H9 (cell line): ENCODE measurements around the gene C21orf58. TPM values are rescaled to one million over a fixed set of nuclear protein-coding genes. Genes with fewer than 3 reads are reported as not detected.

Source experiments
- DNase-seq: peaks from one replicate; pipeline ENCODE4 v3.0.0-alpha.2; 2017
- H2AFZ ChIP-seq: one replicate; pipeline ENCODE4 v1.6.1; 2013; ENCODE audit warnings: mild to moderate bottlenecking, low read length, control low read depth, moderate library complexity
- H2AK5ac ChIP-seq: 2 replicates; pipeline ENCODE4 v1.6.1; 2013; ENCODE audit warnings: low read length, control low read depth, mixed read lengths; ENCODE audit not compliant: insufficient read length
- H2BK120ac ChIP-seq: one replicate; pipeline ENCODE4 v1.6.1; 2013; ENCODE audit warnings: low read depth, mild to moderate bottlenecking, low read length, control low read depth, inconsistent platforms; ENCODE audit not compliant: poor library complexity, severe bottlenecking
- H2BK12ac ChIP-seq: 2 replicates; pipeline ENCODE4 v1.6.1; 2013; ENCODE audit warnings: low read length, control low read depth, mixed read lengths, low read depth; ENCODE audit not compliant: insufficient read length
- H2BK15ac ChIP-seq: 2 replicates; pipeline ENCODE4 v1.6.1; 2013; ENCODE audit warnings: low read depth, low read length, control low read depth
- H2BK20ac ChIP-seq: one replicate; pipeline ENCODE4 v1.6.1; 2013; ENCODE audit warnings: low read depth, mild to moderate bottlenecking, low read length, control low read depth, inconsistent platforms; ENCODE audit not compliant: poor library complexity, severe bottlenecking
- H2BK5ac ChIP-seq: 2 replicates; pipeline ENCODE4 v1.6.1; 2013; ENCODE audit warnings: low read length, control low read depth, mixed read lengths; ENCODE audit not compliant: insufficient read length
- H3K14ac ChIP-seq: 2 replicates; pipeline ENCODE4 v1.6.1; 2013; ENCODE audit warnings: low read length, control low read depth; ENCODE audit not compliant: insufficient read depth
- H3K18ac ChIP-seq: 2 replicates; pipeline ENCODE4 v1.6.1; 2013; ENCODE audit warnings: low read depth, mild to moderate bottlenecking, mixed read lengths, low read length, control low read depth; ENCODE audit not compliant: insufficient read length
- H3K23ac ChIP-seq: 2 replicates; pipeline ENCODE4 v1.6.1; 2013; ENCODE audit warnings: low read length, control low read depth, mixed read lengths, low read depth; ENCODE audit not compliant: insufficient read length
- H3K23me2 ChIP-seq: 2 replicates; pipeline ENCODE4 v1.6.1; 2013; ENCODE audit warnings: low read depth, mild to moderate bottlenecking, mixed read lengths, low read length, control low read depth; ENCODE audit not compliant: insufficient read length, poor library complexity, severe bottlenecking
- H3K27ac ChIP-seq: 2 replicates; pipeline ENCODE4 v1.5.1; 2013; ENCODE audit warnings: low read length, control low read depth, mixed read lengths, low read depth; ENCODE audit not compliant: insufficient read length
- H3K27me3 ChIP-seq: 2 replicates; pipeline ENCODE4 v1.6.1; 2013; ENCODE audit warnings: low read length, control low read depth, inconsistent platforms; ENCODE audit not compliant: insufficient read depth
- H3K4ac ChIP-seq: 2 replicates; pipeline ENCODE4 v1.6.1; 2013; ENCODE audit warnings: low read depth, mild to moderate bottlenecking, control low read depth, inconsistent platforms, low read length, moderate library complexity
- H3K4me1 ChIP-seq: 2 replicates; pipeline ENCODE4 v1.6.1; 2013; ENCODE audit warnings: low read length, control low read depth, inconsistent platforms; ENCODE audit not compliant: insufficient read depth
- H3K4me2 ChIP-seq: 2 replicates; pipeline ENCODE4 v1.6.1; 2013; ENCODE audit warnings: low read length, control low read depth, mixed read lengths; ENCODE audit not compliant: insufficient read length, insufficient read depth
- H3K56ac ChIP-seq: 2 replicates; pipeline ENCODE4 v1.6.1; 2013; ENCODE audit warnings: low read depth, mild to moderate bottlenecking, mixed read lengths, low read length, control low read depth; ENCODE audit not compliant: insufficient read length
- H3K79me1 ChIP-seq: 2 replicates; pipeline ENCODE4 v1.6.1; 2013; ENCODE audit warnings: low read depth, mild to moderate bottlenecking, moderate library complexity, low read length, control low read depth, inconsistent platforms; ENCODE audit not compliant: insufficient read depth, poor library complexity, severe bottlenecking
- H3K79me2 ChIP-seq: 2 replicates; pipeline ENCODE4 v1.6.1; 2013; ENCODE audit warnings: low read length, control low read depth, inconsistent platforms; ENCODE audit not compliant: insufficient read depth
- H3K9ac ChIP-seq: 2 replicates; pipeline ENCODE4 v1.6.1; 2013; ENCODE audit warnings: low read length, control low read depth, mixed read lengths; ENCODE audit not compliant: insufficient read length; ENCODE audit errors: extremely low read depth
- H3K9me3 ChIP-seq: one replicate; pipeline ENCODE4 v1.6.1; 2013; ENCODE audit warnings: low read depth, low read length, inconsistent platforms; ENCODE audit not compliant: control insufficient read depth
- H3T11ph ChIP-seq: one replicate; pipeline ENCODE4 v1.6.1; 2013; ENCODE audit warnings: mild to moderate bottlenecking, low read length, control low read depth, inconsistent platforms
- H4K20me1 ChIP-seq: one replicate; pipeline ENCODE4 v1.6.1; 2013; ENCODE audit not compliant: control insufficient read depth, insufficient read length, insufficient read depth
- H4K5ac ChIP-seq: 2 replicates; pipeline ENCODE4 v1.6.1; 2013; ENCODE audit warnings: low read depth, mild to moderate bottlenecking, mixed read lengths, low read length, control low read depth; ENCODE audit not compliant: insufficient read length
- H4K8ac ChIP-seq: replicated peaks from 2 replicates; pipeline ENCODE4 v1.6.1; 2013; ENCODE audit warnings: low read length, control low read depth, mixed read lengths, low read depth; ENCODE audit not compliant: insufficient read length
- H4K91ac ChIP-seq: 2 replicates; pipeline ENCODE4 v1.6.1; 2013; ENCODE audit warnings: low read depth, mild to moderate bottlenecking, moderate library complexity, mixed read lengths, low read length, control low read depth; ENCODE audit not compliant: insufficient read length
- H3K27ac Mint-ChIP-seq, 3 experiments: 2 replicates in 2 of 3; 3 replicates in 1 of 3; pipeline ENCODE4 v1.8.0; 2020 to 2021; ENCODE audit warnings: mixed read lengths in 3 of 3, mild to moderate bottlenecking in 1 of 3, moderate library complexity in 1 of 3
- H3K27me3 Mint-ChIP-seq: 2 replicates; pipeline ENCODE4 v1.8.0; 2021; ENCODE audit warnings: low read depth, mild to moderate bottlenecking, moderate library complexity, mixed read lengths
- H3K36me3 Mint-ChIP-seq, 3 experiments: 2 replicates in 2 of 3; 3 replicates in 1 of 3; pipeline ENCODE4 v1.8.0; 2020 to 2021; ENCODE audit warnings: low read depth in 3 of 3, mixed read lengths in 3 of 3; ENCODE audit not compliant: insufficient read depth in 1 of 3
- H3K4me1 Mint-ChIP-seq, 2 experiments: 2 replicates each; pipeline ENCODE4 v1.8.0; 2020; ENCODE audit warnings: mixed read lengths in 2 of 2
- H3K4me3 Mint-ChIP-seq, 2 experiments: 2 replicates in 1 of 2; 3 replicates in 1 of 2; pipeline ENCODE4 v1.8.0; 2020 to 2021; ENCODE audit warnings: mild to moderate bottlenecking in 2 of 2, mixed read lengths in 2 of 2, moderate library complexity in 1 of 2
- H3K9me3 Mint-ChIP-seq, 2 experiments: 2 replicates in 1 of 2; 3 replicates in 1 of 2; pipeline ENCODE4 v1.8.0; 2020; ENCODE audit warnings: mild to moderate bottlenecking in 2 of 2, mixed read lengths in 2 of 2, moderate library complexity in 1 of 2
- WGBS: extraction: QIAGEN DNeasy Blood & Tissue Kit; methylation state at CpG from one replicate; pipeline ENCODE4 v1.1.7; 2013; ENCODE audit warnings: missing lambda C conversion rate, low lambda C conversion rate, mixed read lengths; ENCODE audit not compliant: insufficient read length; ENCODE audit errors: extremely low coverage; 5-methylcytosine and 5-hydroxymethylcytosine counted together
- total RNA-seq: library from RNA; stranded (reverse); gene quantifications from 2 replicates; pipeline ENCODE4 v1.2.1, GENCODE V29; 2021
- TF ChIP-seq, protein P1 (sequence below): fragments of 200-600 bp; sonication (generic); conservative IDR thresholded peaks from 3 replicates; pipeline ENCODE4 v1.8.0; 2021; ENCODE audit warnings: antibody characterized with exemption, mild to moderate bottlenecking

Gene C21orf58
- total RNA-seq, 1 experiment from 2014 or later: 17.2 TPM

DNA sequence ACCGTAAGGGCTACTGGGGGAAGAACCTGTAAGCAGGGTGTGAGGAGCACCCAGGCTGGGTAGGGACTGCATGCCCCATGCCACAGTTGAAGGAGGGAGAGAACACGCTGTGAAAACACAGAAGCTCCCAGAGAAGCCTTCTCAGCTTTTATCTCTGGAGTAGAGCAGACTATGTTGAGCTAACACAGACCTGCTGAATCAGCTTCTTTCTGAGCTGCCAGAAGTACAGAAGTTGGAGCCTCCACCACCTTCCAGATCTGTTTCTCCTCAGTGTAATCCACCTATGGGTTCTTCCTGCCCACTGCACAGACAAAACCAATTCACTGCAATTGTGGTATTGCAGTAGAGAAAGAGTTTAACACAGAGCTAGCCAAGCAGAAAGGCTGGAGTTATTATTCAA is 32.1 kb downstream of the C21orf58 start:
- Mint-ChIP-seq H3K27me3 (no peaks in the 10 kb centered on the region; the same call in 1 of the 2 replicates), H3K4me3 (no peak overlapping the region), H3K9me3 (no peaks in the 10 kb centered on the region; a peak in 1 of 5 replicates), H3K27ac (no peak overlapping the region), H3K36me3 (peaks cover 13 to 19% (median 18%) of the 10 kb centered on the region in 3 experiments), H3K4me1 (peaks cover 32 to 44% of the 10 kb centered on the region in 2 experiments)
- no peak overlapping the region for H3K14ac ChIP-seq
- H4K5ac ChIP-seq: no peak overlapping the region
- no peaks in the 10 kb centered on the region for H3K9me3 ChIP-seq
- H3K56ac ChIP-seq: no peak overlapping the region
- no CpG with 5 or more reads among the region's 2 CpGs for WGBS
- no peaks in the 10 kb centered on the region for H3K79me1 ChIP-seq
- no peak for DNase-seq
- H2BK5ac ChIP-seq: no peak overlapping the region
- TF ChIP-seq, protein P1, sequence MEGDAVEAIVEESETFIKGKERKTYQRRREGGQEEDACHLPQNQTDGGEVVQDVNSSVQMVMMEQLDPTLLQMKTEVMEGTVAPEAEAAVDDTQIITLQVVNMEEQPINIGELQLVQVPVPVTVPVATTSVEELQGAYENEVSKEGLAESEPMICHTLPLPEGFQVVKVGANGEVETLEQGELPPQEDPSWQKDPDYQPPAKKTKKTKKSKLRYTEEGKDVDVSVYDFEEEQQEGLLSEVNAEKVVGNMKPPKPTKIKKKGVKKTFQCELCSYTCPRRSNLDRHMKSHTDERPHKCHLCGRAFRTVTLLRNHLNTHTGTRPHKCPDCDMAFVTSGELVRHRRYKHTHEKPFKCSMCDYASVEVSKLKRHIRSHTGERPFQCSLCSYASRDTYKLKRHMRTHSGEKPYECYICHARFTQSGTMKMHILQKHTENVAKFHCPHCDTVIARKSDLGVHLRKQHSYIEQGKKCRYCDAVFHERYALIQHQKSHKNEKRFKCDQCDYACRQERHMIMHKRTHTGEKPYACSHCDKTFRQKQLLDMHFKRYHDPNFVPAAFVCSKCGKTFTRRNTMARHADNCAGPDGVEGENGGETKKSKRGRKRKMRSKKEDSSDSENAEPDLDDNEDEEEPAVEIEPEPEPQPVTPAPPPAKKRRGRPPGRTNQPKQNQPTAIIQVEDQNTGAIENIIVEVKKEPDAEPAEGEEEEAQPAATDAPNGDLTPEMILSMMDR: no peak
- no peak overlapping the region for H2BK15ac ChIP-seq
- H4K8ac ChIP-seq: no peak overlapping the region
- no peak overlapping the region for H2BK120ac ChIP-seq
- peaks cover 8% of the 10 kb centered on the region for H3K23me2 ChIP-seq
- H3K4me2 ChIP-seq: no peak overlapping the region
- no peak overlapping the region for H3K9ac ChIP-seq
- peaks cover 2% of the 10 kb centered on the region; the same call in 1 of the 2 replicates for H3K4me1 ChIP-seq
- no peak overlapping the region for H3K23ac ChIP-seq
- H3K4ac ChIP-seq: no peak overlapping the region
- no peak overlapping the region for H3K27ac ChIP-seq
- no peak overlapping the region for H3K18ac ChIP-seq
- H2AK5ac ChIP-seq: no peak overlapping the region
- no peak overlapping the region for H2BK12ac ChIP-seq
- no peak overlapping the region for H2BK20ac ChIP-seq
- H4K91ac ChIP-seq: no peak overlapping the region
- H3K79me2 ChIP-seq: peaks cover 2% of the 10 kb centered on the region; the same call in 1 of the 2 replicates
- H3T11ph ChIP-seq: no peak overlapping the region
- no peak overlapping the region for H2AFZ ChIP-seq
- H4K20me1 ChIP-seq: no peaks in the 10 kb centered on the region
- H3K27me3 ChIP-seq: no peaks in the 10 kb centered on the region
